Uterus (tissue), 2 donors: ENCODE measurements around the gene ITLN2.

ENCODE experiments used
- POLR2A ChIP-seq, 2 donors: fragments of 450-650 bp; IDR thresholded peaks; one replicate each; pipeline ENCODE4 v1.6.1; 2016; ENCODE audit warnings: antibody characterized with exemption in 2 of 2, mild to moderate bottlenecking in 1 of 2, moderate library complexity in 1 of 2
- TF ChIP-seq, protein P1 (sequence below), 4 experiments: fragments of 200-600 bp in 2 of 4; fragments of 450-650 bp in 2 of 4; sonication (generic) in 2 of 4; IDR thresholded peaks; one replicate each; pipeline ENCODE4 v1.5.1; 2016 to 2019; ENCODE audit warnings: antibody characterized with exemption in 4 of 4, mild to moderate bottlenecking in 2 of 4, moderate library complexity in 1 of 4

DNA sequence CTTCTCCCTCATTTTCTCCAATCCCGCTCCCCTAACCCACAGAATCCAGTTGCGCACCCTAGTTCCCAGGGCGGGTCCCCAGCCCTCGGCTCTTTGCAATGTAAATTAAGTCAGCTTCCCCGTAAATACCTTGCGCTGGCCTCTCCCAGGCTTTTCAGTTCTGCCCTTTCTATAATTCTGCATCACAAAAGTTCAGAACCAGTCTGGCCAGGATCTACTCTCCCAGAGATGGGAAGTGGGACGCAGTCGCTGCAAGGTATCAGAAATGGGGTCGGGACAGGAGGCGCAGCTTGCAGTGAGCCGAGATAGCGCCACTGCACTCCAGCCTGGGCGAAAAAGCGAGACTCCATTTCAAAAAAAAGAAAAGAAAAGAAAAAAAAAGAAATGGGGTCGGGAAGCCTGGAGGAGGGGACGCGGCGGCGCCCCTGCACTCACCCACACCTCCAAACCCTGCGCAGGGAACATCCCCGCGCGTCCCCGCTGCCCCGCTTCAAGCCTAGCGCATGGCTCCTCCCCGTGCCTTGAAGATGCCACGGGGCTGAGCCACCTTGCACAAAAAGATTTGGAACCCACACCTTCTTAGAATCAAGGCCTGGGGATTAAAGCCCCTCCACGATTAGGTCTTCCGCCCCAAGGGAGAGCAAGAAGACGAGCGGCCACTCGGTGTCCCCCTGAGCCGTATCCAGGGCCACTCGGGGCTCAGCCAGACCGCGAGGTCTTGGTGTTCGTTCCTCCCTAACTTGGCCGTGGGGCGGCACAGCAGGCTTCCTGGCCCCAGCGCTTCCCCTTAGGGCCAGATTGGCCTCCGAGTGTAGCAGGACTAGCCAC is 27.2 kb upstream of the ITLN2 start:
- no peak for TF ChIP-seq POLR2A (IDR thresholded peaks at IDR 0.05)
- TF ChIP-seq, protein P1, sequence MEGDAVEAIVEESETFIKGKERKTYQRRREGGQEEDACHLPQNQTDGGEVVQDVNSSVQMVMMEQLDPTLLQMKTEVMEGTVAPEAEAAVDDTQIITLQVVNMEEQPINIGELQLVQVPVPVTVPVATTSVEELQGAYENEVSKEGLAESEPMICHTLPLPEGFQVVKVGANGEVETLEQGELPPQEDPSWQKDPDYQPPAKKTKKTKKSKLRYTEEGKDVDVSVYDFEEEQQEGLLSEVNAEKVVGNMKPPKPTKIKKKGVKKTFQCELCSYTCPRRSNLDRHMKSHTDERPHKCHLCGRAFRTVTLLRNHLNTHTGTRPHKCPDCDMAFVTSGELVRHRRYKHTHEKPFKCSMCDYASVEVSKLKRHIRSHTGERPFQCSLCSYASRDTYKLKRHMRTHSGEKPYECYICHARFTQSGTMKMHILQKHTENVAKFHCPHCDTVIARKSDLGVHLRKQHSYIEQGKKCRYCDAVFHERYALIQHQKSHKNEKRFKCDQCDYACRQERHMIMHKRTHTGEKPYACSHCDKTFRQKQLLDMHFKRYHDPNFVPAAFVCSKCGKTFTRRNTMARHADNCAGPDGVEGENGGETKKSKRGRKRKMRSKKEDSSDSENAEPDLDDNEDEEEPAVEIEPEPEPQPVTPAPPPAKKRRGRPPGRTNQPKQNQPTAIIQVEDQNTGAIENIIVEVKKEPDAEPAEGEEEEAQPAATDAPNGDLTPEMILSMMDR (IDR thresholded peaks at IDR 0.05), result no peak
